Measurements from ENCODE around the gene ZNF521.

ZNF521 gene

GRCh38 chr18:25111377-25112288 is 240.3 kb downstream of the ZNF521 start:
- no peak for DNase-seq

GRCh38 chr18:25109484-25109883 is 242.5 kb downstream of the ZNF521 start:
- no peak for DNase-seq

- no peak for DNase-seq
Measured at GRCh38 chr18:25103468-25104155, 248.4 kb downstream of the ZNF521 start.

- DNase-seq: no peak
Measured at GRCh38 chr18:25102662-25103061, 249.3 kb downstream of the ZNF521 start.

GRCh38 chr18:25100418-25100817 is 251.5 kb downstream of the ZNF521 start:
- no peak for DNase-seq

GRCh38 chr18:25099895-25100294 is 252.1 kb downstream of the ZNF521 start:
- no peak for DNase-seq

GRCh38 chr18:25097569-25098056 is 254.4 kb downstream of the ZNF521 start:
- DNase-seq: no peak

- no peak for DNase-seq
Measured at GRCh38 chr18:25097057-25097456, 254.9 kb downstream of the ZNF521 start.

- no peak for DNase-seq
Measured at GRCh38 chr18:25093141-25093540, 258.8 kb downstream of the ZNF521 start.

- DNase-seq: no peak
Measured at GRCh38 chr18:25089470-25089869, 262.5 kb downstream of the ZNF521 start.

- no peak for DNase-seq
Measured at GRCh38 chr18:25086876-25087275, 265.1 kb downstream of the ZNF521 start.

- DNase-seq: no peak
Measured at GRCh38 chr18:25081001-25081400, 271.0 kb downstream of the ZNF521 start.

GRCh38 chr18:25080211-25080610 is 271.8 kb downstream of the ZNF521 start:
- no peak for DNase-seq

GRCh38 chr18:25077944-25078723 is 273.8 kb downstream of the ZNF521 start:
- no peak for DNase-seq

- no peak for DNase-seq
Measured at GRCh38 chr18:25077038-25077943, 274.7 kb downstream of the ZNF521 start.

- DNase-seq: no peak
Measured at GRCh38 chr18:25075783-25076182, 276.2 kb downstream of the ZNF521 start.

- no peak for DNase-seq
Measured at GRCh38 chr18:25075331-25075730, 276.6 kb downstream of the ZNF521 start.

GRCh38 chr18:25074925-25075324 is 277.0 kb downstream of the ZNF521 start:
- DNase-seq: no peak

- no peak for DNase-seq
Measured at GRCh38 chr18:25072205-25072604, 279.8 kb downstream of the ZNF521 start.

- no peak for DNase-seq
Measured at GRCh38 chr18:25067275-25068025, 284.5 kb downstream of the ZNF521 start.

GRCh38 chr18:25066516-25066915 is 285.4 kb downstream of the ZNF521 start:
- DNase-seq: no peak
